SK-N-SH treated with all-trans-retinoic acid at 6 μM for 48 hours (cell line): ENCODE data around the gene CLBA1.

Experiments
- ATAC-seq: fragments of 200-7000 bp; cut with Tn5 transposase; 3 replicates; pipeline ENCODE4 v1.9.1; 2020; ENCODE audit warnings: mild to moderate bottlenecking, moderate library complexity
- ARNTL ChIP-seq: fragments of 450-650 bp; formaldehyde crosslinking; IDR thresholded peaks from 2 replicates; pipeline ENCODE4 v1.5.0; 2020; ENCODE audit warnings: low read depth, mild to moderate bottlenecking, moderate library complexity, borderline replicate concordance
- BACH2 ChIP-seq: fragments of 250-450 bp; sonication (Bioruptor Pico); IDR thresholded peaks from 2 replicates; pipeline ENCODE4 v1.9.0; 2021; ENCODE audit warnings: mild to moderate bottlenecking, borderline replicate concordance
- CREB5 ChIP-seq: fragments of 250-450 bp; sonication (Bioruptor Pico); IDR thresholded peaks from 2 replicates; pipeline ENCODE4 v1.5.1; 2020; ENCODE audit warnings: low read depth, mild to moderate bottlenecking, moderate library complexity
- CSDC2 ChIP-seq: fragments of 250-450 bp; sonication (Bioruptor Pico); IDR thresholded peaks from 2 replicates; pipeline ENCODE4 v1.5.0; 2020; ENCODE audit warnings: mild to moderate bottlenecking, moderate library complexity
- CSRNP3 ChIP-seq: fragments of 250-450 bp; sonication (Bioruptor Pico); IDR thresholded peaks from 2 replicates; pipeline ENCODE4 v1.5.1; 2021; ENCODE audit warnings: mild to moderate bottlenecking, moderate library complexity
- ESRRG ChIP-seq: fragments of 250-450 bp; sonication (Bioruptor Pico); IDR thresholded peaks from 2 replicates; pipeline ENCODE4 v1.6.1; 2021; ENCODE audit warnings: mild to moderate bottlenecking
- GLIS3 ChIP-seq: fragments of 250-450 bp; sonication (Bioruptor Pico); IDR thresholded peaks from 2 replicates; pipeline ENCODE4 v1.5.0; 2020; ENCODE audit warnings: mild to moderate bottlenecking, moderate library complexity
- ISL1 ChIP-seq: fragments of 250-450 bp; sonication (Bioruptor Pico); IDR thresholded peaks from 2 replicates; pipeline ENCODE4 v2.1.2; 2022; ENCODE audit warnings: mild to moderate bottlenecking, moderate library complexity
- OSR1 ChIP-seq: fragments of 250-450 bp; sonication (Bioruptor Pico); IDR thresholded peaks from 2 replicates; pipeline ENCODE4 v1.8.0; 2022; ENCODE audit warnings: moderate library complexity, mild to moderate bottlenecking, inconsistent platforms
- PATZ1 ChIP-seq: fragments of 250-450 bp; sonication (Bioruptor Pico); IDR thresholded peaks from 2 replicates; pipeline ENCODE4 v1.8.0; 2020; ENCODE audit warnings: mild to moderate bottlenecking, moderate library complexity, borderline replicate concordance
- POU6F1 ChIP-seq: fragments of 250-450 bp; sonication (Bioruptor Pico); IDR thresholded peaks from 2 replicates; pipeline ENCODE4 v1.8.0; 2021; ENCODE audit warnings: low read depth, mild to moderate bottlenecking, moderate library complexity, borderline replicate concordance
- PPARA ChIP-seq: fragments of 250-450 bp; sonication (Bioruptor Pico); IDR thresholded peaks from 2 replicates; pipeline ENCODE4 v1.5.0; 2020; ENCODE audit warnings: mild to moderate bottlenecking, borderline replicate concordance
- RARB ChIP-seq: fragments of 250-450 bp; sonication (Bioruptor Pico); IDR thresholded peaks from 2 replicates; pipeline ENCODE4 v1.8.0; 2021; ENCODE audit warnings: mild to moderate bottlenecking, moderate library complexity
- TCF4 ChIP-seq: fragments of 250-450 bp; sonication (Bioruptor Pico); IDR thresholded peaks from 2 replicates; pipeline ENCODE4 v1.8.0; 2021; ENCODE audit warnings: mild to moderate bottlenecking, moderate library complexity, borderline replicate concordance
- TOX ChIP-seq: fragments of 250-450 bp; sonication (Bioruptor Pico); IDR thresholded peaks from 2 replicates; pipeline ENCODE4 v1.8.0; 2021; ENCODE audit warnings: mild to moderate bottlenecking, moderate library complexity, borderline replicate concordance
- ZC3H10 ChIP-seq: fragments of 250-450 bp; sonication (Bioruptor Pico); IDR thresholded peaks from 2 replicates; pipeline ENCODE4 v1.5.1; 2021; ENCODE audit warnings: mild to moderate bottlenecking, moderate library complexity
- ZFP3 ChIP-seq: fragments of 250-450 bp; sonication (Bioruptor Pico); IDR thresholded peaks from 2 replicates; pipeline ENCODE4 v1.5.0; 2020; ENCODE audit warnings: mild to moderate bottlenecking, moderate library complexity
- ZFP30 ChIP-seq: fragments of 450-650 bp; formaldehyde crosslinking; IDR thresholded peaks from 2 replicates; pipeline ENCODE4 v1.5.0; 2022; ENCODE audit warnings: mild to moderate bottlenecking, moderate library complexity
- ZNF565 ChIP-seq: fragments of 450-650 bp; formaldehyde crosslinking; conservative IDR thresholded peaks from 2 replicates; pipeline ENCODE4 v1.5.0; 2020; ENCODE audit warnings: low read depth, mild to moderate bottlenecking, moderate library complexity
- ZNF70 ChIP-seq: fragments of 450-650 bp; formaldehyde crosslinking; IDR thresholded peaks from 2 replicates; pipeline ENCODE4 v1.5.0; 2020; ENCODE audit warnings: mild to moderate bottlenecking, moderate library complexity
- ZNF8 ChIP-seq: fragments of 450-650 bp; formaldehyde crosslinking; IDR thresholded peaks from 2 replicates; pipeline ENCODE4 v1.5.0; 2020; ENCODE audit warnings: mild to moderate bottlenecking, moderate library complexity

CLBA1 gene

GRCh38 chr14:104982548-104983230, 2.9 kb upstream of the CLBA1 start:
- TF ChIP-seq CREB5 (no peak), ARNTL (CRISPR knock-in tag) (no peak), RARB (CRISPR knock-in tag) (no peak), TCF4 (CRISPR knock-in tag) (no peak), ZNF8 (CRISPR knock-in tag) (no peak), ZFP3 (no peak), ESRRG (CRISPR knock-in tag) (no peak), TOX (CRISPR knock-in tag) (no peak), GLIS3 (no peak), ZNF565 (no peak), CSRNP3 (CRISPR knock-in tag) (no peak), PATZ1 (no peak), ZNF70 (CRISPR knock-in tag) (no peak), CSDC2 (CRISPR knock-in tag) (no peak), BACH2 (CRISPR knock-in tag) (no peak), PPARA (CRISPR knock-in tag) (no peak), POU6F1 (CRISPR knock-in tag) (no peak), ZFP30 (CRISPR knock-in tag) (no peak), OSR1 (CRISPR knock-in tag) (no peak), ISL1 (CRISPR knock-in tag) (no peak)
- no peak for ATAC-seq

GRCh38 chr14:104983231-104983721, 2.3 kb upstream of the CLBA1 start:
- no peak for ATAC-seq
- TF ChIP-seq CREB5 (no peak), TCF4 (CRISPR knock-in tag) (no peak), POU6F1 (CRISPR knock-in tag) (no peak), OSR1 (CRISPR knock-in tag) (no peak), CSRNP3 (CRISPR knock-in tag) (no peak), ZNF565 (no peak), GLIS3 (no peak), ZNF70 (CRISPR knock-in tag) (no peak), ZC3H10 (CRISPR knock-in tag) (no peak), RARB (CRISPR knock-in tag) (no peak), CSDC2 (CRISPR knock-in tag) (no peak), PATZ1 (no peak), PPARA (CRISPR knock-in tag) (no peak), ISL1 (CRISPR knock-in tag) (no peak), TOX (CRISPR knock-in tag) (no peak), BACH2 (CRISPR knock-in tag) (no peak), ESRRG (CRISPR knock-in tag) (no peak), ZNF8 (CRISPR knock-in tag) (no peak)
